B cell (primary cell): ENCODE data around the gene ATXN1. TPM values are rescaled to one million over a fixed set of nuclear protein-coding genes. Genes with fewer than 3 reads are reported as not detected.
A peak's percentile ranks its signal among the peaks of the same experiment; 100 is the strongest.

Experiments
- ATAC-seq: fragments of 200-7000 bp; cut with Tn5 transposase; one replicate; pipeline ENCODE4 v1.10.0; 2021; ENCODE audit warnings: low read depth, mild to moderate bottlenecking, moderate number of reproducible peaks, moderate library complexity
- CTCF ChIA-PET: fragments of 350-600 bp; sonication (Branson Sonifier 250); formaldehyde crosslinking; loops from one replicate; lab custom pipeline; 2021; ENCODE audit warnings: antibody characterized with exemption, inconsistent platforms; lab: Charles Lee
- POLR2A ChIA-PET: fragments of 350-600 bp; sonication (Branson Sonifier 250); formaldehyde crosslinking; loops from one replicate; lab custom pipeline; 2021; ENCODE audit warnings: antibody characterized with exemption; lab: Charles Lee
- DNase-seq: peaks from one replicate; pipeline ENCODE4 v3.0.0; 2013
- H2AFZ ChIP-seq: 2 replicates; pipeline ENCODE4 v1.6.1; 2012; ENCODE audit warnings: mild to moderate bottlenecking, low read depth, low read length; ENCODE audit not compliant: insufficient read depth, poor library complexity, severe bottlenecking
- H3K27ac ChIP-seq, 2 donors: 1 replicate in 1 of 2; 2 replicates in 1 of 2; pipeline ENCODE4 v1.5.1; 2012 to 2013; ENCODE audit warnings: low read length in 2 of 2, mild to moderate bottlenecking in 2 of 2, moderate library complexity in 1 of 2
- H3K27me3 ChIP-seq, 4 experiments: fragments of 200-600 bp in 1 of 4; sonication (generic) in 1 of 4; replicated peaks in 1 of 4; 1 replicate in 2 of 4; 2 replicates in 2 of 4; pipeline versions ENCODE4 v1.6.1 to v1.7.0; 2013 to 2016; ENCODE audit warnings: low read length in 3 of 4, mild to moderate bottlenecking in 2 of 4, mixed read lengths in 1 of 4, moderate library complexity in 1 of 4; ENCODE audit not compliant: insufficient read depth in 4 of 4, control insufficient read depth in 3 of 4; ENCODE audit errors: control extremely low read depth in 1 of 4
- H3K36me3 ChIP-seq, 2 experiments: replicated peaks in 1 of 2; 1 replicate in 1 of 2; 2 replicates in 1 of 2; pipeline versions ENCODE4 v1.6.1 to v1.7.1; 2013; ENCODE audit warnings: low read length in 1 of 2; ENCODE audit not compliant: insufficient read depth in 2 of 2, control insufficient read depth in 1 of 2; ENCODE audit errors: control extremely low read depth in 1 of 2, extremely low read depth in 1 of 2
- H3K4me1 ChIP-seq, 2 donors: fragments of 200-600 bp in 1 of 2; sonication (generic) in 1 of 2; 1 replicate in 1 of 2; 2 replicates in 1 of 2; pipeline versions ENCODE4 v1.5.1 to v1.6.1; 2013 to 2017; ENCODE audit warnings: low read length in 2 of 2; ENCODE audit not compliant: control insufficient read depth in 2 of 2, insufficient read depth in 2 of 2
- H3K4me2 ChIP-seq: replicated peaks from 2 replicates; pipeline ENCODE3; 2012; ENCODE audit warnings: mild to moderate bottlenecking, low read depth, low read length; ENCODE audit not compliant: poor library complexity, severe bottlenecking
- H3K4me3 ChIP-seq, 5 experiments: fragments of 200-600 bp in 1 of 5; sonication (generic) in 1 of 5; 1 replicate in 3 of 5; 2 replicates in 2 of 5; pipeline versions ENCODE4 v1.5.1 to v1.7.0; 2011 to 2016; ENCODE audit warnings: low read length in 4 of 5, mild to moderate bottlenecking in 4 of 5, low read depth in 2 of 5, control low read depth in 1 of 5, moderate library complexity in 1 of 5; ENCODE audit not compliant: insufficient read depth in 1 of 5; ENCODE audit errors: control extremely low read depth in 1 of 5, extremely low read depth in 1 of 5
- H3K79me2 ChIP-seq: fragments of 200-600 bp; sonication (generic); one replicate; pipeline ENCODE4 v1.6.0; 2016; ENCODE audit warnings: low read length; ENCODE audit not compliant: control insufficient read depth, insufficient read depth
- H3K9ac ChIP-seq: fragments of 200-600 bp; sonication (generic); 2 replicates; pipeline ENCODE4 v1.6.1; 2017; ENCODE audit warnings: mild to moderate bottlenecking, low read length, moderate library complexity
- H3K9me3 ChIP-seq, 3 donors: one replicate each; pipeline versions ENCODE4 v1.6.1 to v1.7.1; 2013; ENCODE audit warnings: low read length in 2 of 3; ENCODE audit not compliant: control insufficient read depth in 2 of 3, insufficient read depth in 1 of 3; ENCODE audit errors: control extremely low read depth in 1 of 3
- H4K20me1 ChIP-seq: 2 replicates; pipeline ENCODE4 v1.6.0; 2012; ENCODE audit warnings: mild to moderate bottlenecking, low read length; ENCODE audit not compliant: insufficient read depth, control insufficient read depth, poor library complexity, severe bottlenecking
- H3K27ac Mint-ChIP-seq: one replicate; pipeline ENCODE4 v1.8.0; 2021; ENCODE audit warnings: mixed read lengths
- H3K27me3 Mint-ChIP-seq: one replicate; pipeline ENCODE4 v1.8.0; 2021; ENCODE audit warnings: mixed read lengths
- H3K4me1 Mint-ChIP-seq: one replicate; pipeline ENCODE4 v1.8.0; 2021; ENCODE audit warnings: mixed read lengths
- H3K4me3 Mint-ChIP-seq: one replicate; pipeline ENCODE4 v1.8.0; 2021; ENCODE audit warnings: mixed read lengths
- H3K9me3 Mint-ChIP-seq: one replicate; pipeline ENCODE4 v1.8.0; 2022; ENCODE audit warnings: mixed read lengths; ENCODE audit not compliant: insufficient read depth
- CTCF ChIP-seq: fragments of 200-600 bp; IDR thresholded peaks from one replicate; pipeline ENCODE4 v1.8.0; 2022; ENCODE audit warnings: antibody characterized with exemption, mild to moderate bottlenecking
- EZH2 ChIP-seq: IDR thresholded peaks from 2 replicates; pipeline ENCODE4 v1.6.1; 2012; ENCODE audit warnings: borderline replicate concordance, low read depth, mild to moderate bottlenecking, moderate library complexity, low read length; ENCODE audit not compliant: insufficient read depth, poor library complexity, severe bottlenecking
- WGBS: methylation state at CpG from one replicate; pipeline ENCODE4 v1.1.5; 2013; ENCODE audit warnings: missing lambda C conversion rate; ENCODE audit not compliant: insufficient coverage; 5-methylcytosine and 5-hydroxymethylcytosine counted together
- intact Hi-C: fragments of 100-400 bp; cut with micrococcal nuclease; formaldehyde crosslinking; loops from one replicate; pipeline ENCODE4 v1.10.0; 2022
- polyA plus RNA-seq: library from polyadenylated mRNA; depleted of rRNA; stranded (reverse); fragments of >200 nt; gene quantifications from 2 replicates; pipeline ENCODE4 v1.2.3, GENCODE V29; 2012
- total RNA-seq, 2 donors: library from RNA; stranded (reverse); fragments of 120-200 nt in 1 of 2; gene quantifications; 1 replicate in 1 of 2; 2 replicates in 1 of 2; pipeline versions ENCODE4 v1.2.3 to v1.2.4, GENCODE V29; 2013 to 2022

The ATXN1 gene
- total and polyA plus RNA-seq, 2 donors (not counting 1 experiment from before 2014, with no cell fraction given): 5.7 to 63.8 TPM

GRCh38 chr6:16730738-16731477 is 30.4 kb downstream of the ATXN1 start:
- no peak for TF ChIP-seq EZH2
- TF ChIP-seq CTCF: no peak

GRCh38 chr6:16729744-16730143 is 31.5 kb downstream of the ATXN1 start:
- peaks cover 3% of the 10 kb centered on the region for H3K27me3 Mint-ChIP-seq
- ATAC-seq (no peak), DNase-seq (no peak)
- POLR2A ChIA-PET: no interaction called here
- H3K9me3 Mint-ChIP-seq: no peaks in the 10 kb centered on the region
- no peaks in the 10 kb centered on the region for H3K36me3 ChIP-seq
- no peak overlapping the region for H3K9ac ChIP-seq
- 93% methylated on average over 6 of the region's 8 CpGs for WGBS
- H4K20me1 ChIP-seq: no peaks in the 10 kb centered on the region
- H3K4me3 Mint-ChIP-seq: no peak overlapping the region
- no peak overlapping the region for H3K27ac ChIP-seq
- no peak overlapping the region for H3K27ac Mint-ChIP-seq
- H3K9me3 ChIP-seq: no peaks in the 10 kb centered on the region
- no peak overlapping the region for H3K4me2 ChIP-seq
- peaks cover 0 to 2% (median 0%) of the 10 kb centered on the region in 4 experiments for H3K27me3 ChIP-seq
- intact Hi-C loops: no loop called here
- H3K4me1 Mint-ChIP-seq: peaks cover 20% of the 10 kb centered on the region
- CTCF ChIA-PET: no interaction called here
- H3K4me1 ChIP-seq: peaks cover 0 to 3% of the 10 kb centered on the region in 2 donors
- no peaks in the 10 kb centered on the region for H3K79me2 ChIP-seq
- H2AFZ ChIP-seq: no peak overlapping the region
- TF ChIP-seq EZH2 (no peak), CTCF (no peak)
- H3K4me3 ChIP-seq: no peak overlapping the region

More at GRCh38 chr6:16730738-16731477, 30.4 kb downstream of the ATXN1 start:
- H3K4me3 Mint-ChIP-seq: peak overlapping the region; percentile 33
- H3K4me3 ChIP-seq: no peak overlapping the region
- no peak overlapping the region for H3K27ac Mint-ChIP-seq
- peaks cover 0 to 3% of the 10 kb centered on the region in 2 donors for H3K4me1 ChIP-seq
- no peak overlapping the region for H3K9ac ChIP-seq
- no peaks in the 10 kb centered on the region for H3K9me3 Mint-ChIP-seq
- no peak overlapping the region for H3K4me2 ChIP-seq
- CTCF ChIA-PET: interaction anchor here (0.8 to 2.5 kb wide), 4 partner anchors 17 to 46 kb away, joined by 3 to 6 read pairs (median 4); partner anchors contain the start of gene ATXN1
- H3K27ac ChIP-seq: no peak overlapping the region
- peaks cover 0 to 2% (median 0%) of the 10 kb centered on the region in 4 experiments for H3K27me3 ChIP-seq
- intact Hi-C loops: no loop called here
- no CpG with 5 or more reads among the region's 7 CpGs for WGBS
- DNase-seq: no peak
- H2AFZ ChIP-seq: no peak overlapping the region
- ATAC-seq: no peak
- peaks cover 3% of the 10 kb centered on the region for H3K27me3 Mint-ChIP-seq
- H3K9me3 ChIP-seq: no peaks in the 10 kb centered on the region
- peaks cover 20% of the 10 kb centered on the region for H3K4me1 Mint-ChIP-seq
- H3K36me3 ChIP-seq: no peaks in the 10 kb centered on the region
- H3K79me2 ChIP-seq: no peaks in the 10 kb centered on the region
- H4K20me1 ChIP-seq: no peaks in the 10 kb centered on the region
- POLR2A ChIA-PET: interaction anchor here (0.7 kb wide), 1 partner anchor 18 kb away, joined by 8 read pairs; no protein-coding TSS in a partner anchor
